ENCODE results near the gene NHLRC2. TPM values are rescaled to one million over a fixed set of nuclear protein-coding genes. Genes with fewer than 3 reads are reported as not detected.

Gene NHLRC2
- total and polyA plus RNA-seq, 2 of the 13 experiments (the other 11 are each of a cell fraction or from before 2014, with no cell fraction given): 7.6 to 12.7 TPM

DNA sequence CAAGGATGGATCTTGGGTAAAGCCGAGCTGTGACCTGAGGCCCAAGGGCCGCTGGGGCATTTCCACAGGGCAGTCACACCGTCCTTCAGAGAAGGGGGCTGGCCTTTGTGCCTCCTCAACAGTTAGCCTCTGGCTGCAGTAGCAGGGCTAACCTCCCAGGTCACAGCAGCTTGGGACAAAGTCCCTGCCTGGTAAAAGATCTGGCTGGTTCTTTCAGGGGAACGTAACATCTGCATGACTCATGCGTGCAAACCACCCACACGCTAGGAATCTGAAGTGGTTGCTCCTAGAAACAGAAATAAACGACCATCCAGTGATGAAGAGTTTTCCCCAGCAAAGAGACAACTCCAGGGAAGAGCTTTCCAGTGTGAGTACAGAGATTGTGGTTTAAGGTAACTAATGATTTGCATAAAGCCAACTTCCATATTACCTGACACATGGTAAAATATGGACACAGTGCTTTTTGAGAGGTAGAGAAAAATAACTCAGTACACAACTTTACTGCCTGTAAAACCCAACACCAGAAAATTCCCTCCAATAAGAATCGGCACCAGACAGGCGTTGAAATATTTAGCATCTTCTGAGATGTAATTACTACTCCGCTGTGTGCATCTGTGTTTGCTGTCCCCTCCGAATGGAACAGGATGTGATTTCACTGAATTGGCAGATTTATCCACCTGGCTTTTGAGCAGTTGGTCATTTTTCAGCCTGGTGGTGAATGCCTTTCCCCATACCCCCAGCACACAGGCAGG lies 104.3 kb downstream of the NHLRC2 start (continued):
- TF ChIP-seq, protein P1, sequence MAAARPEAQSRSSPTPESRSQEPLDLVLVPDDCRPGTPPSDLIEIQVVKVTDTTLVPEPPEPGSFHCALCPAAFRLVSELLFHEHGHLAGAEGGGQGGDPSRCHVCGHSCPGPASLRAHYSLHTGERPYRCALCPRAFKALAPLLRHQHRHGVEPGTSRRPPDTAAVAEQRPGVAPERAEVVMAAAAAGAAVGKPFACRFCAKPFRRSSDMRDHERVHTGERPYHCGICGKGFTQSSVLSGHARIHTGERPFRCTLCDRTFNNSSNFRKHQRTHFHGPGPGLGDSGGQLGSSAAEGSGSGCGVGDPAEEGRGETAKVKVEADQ (CRISPR knock-in tag; IDR thresholded peaks at IDR 0.05; ENCODE audit: borderline replicate concordance): no peak
- TF ChIP-seq, protein P2, sequence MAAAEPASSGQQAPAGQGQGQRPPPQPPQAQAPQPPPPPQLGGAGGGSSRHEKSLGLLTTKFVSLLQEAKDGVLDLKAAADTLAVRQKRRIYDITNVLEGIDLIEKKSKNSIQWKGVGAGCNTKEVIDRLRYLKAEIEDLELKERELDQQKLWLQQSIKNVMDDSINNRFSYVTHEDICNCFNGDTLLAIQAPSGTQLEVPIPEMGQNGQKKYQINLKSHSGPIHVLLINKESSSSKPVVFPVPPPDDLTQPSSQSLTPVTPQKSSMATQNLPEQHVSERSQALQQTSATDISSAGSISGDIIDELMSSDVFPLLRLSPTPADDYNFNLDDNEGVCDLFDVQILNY (CRISPR knock-in tag; conservative IDR thresholded peaks at IDR 0.05): no peak
- TF ChIP-seq CBX1 (IDR thresholded peaks at IDR 0.05; ENCODE audit: low read depth): no peak
- TF ChIP-seq ZFP36L1 (CRISPR knock-in tag; IDR thresholded peaks at IDR 0.05): no peak
- peak; percentile 80 for TF ChIP-seq JUN (CRISPR knock-in tag; IDR thresholded peaks at IDR 0.05)
- TF ChIP-seq GATAD1 (CRISPR knock-in tag; IDR thresholded peaks at IDR 0.05): peak; percentile 35; the same call in 1 of the 2 replicates
- TF ChIP-seq ZNF619 (CRISPR knock-in tag; IDR thresholded peaks at IDR 0.05): no peak
- no peak for TF ChIP-seq ZNF333 (CRISPR knock-in tag; IDR thresholded peaks at IDR 0.05; ENCODE audit: borderline replicate concordance)
- no peak for TF ChIP-seq HOXA7 (CRISPR knock-in tag; IDR thresholded peaks at IDR 0.05)
- TF ChIP-seq REL (CRISPR knock-in tag; conservative IDR thresholded peaks at IDR 0.05): no peak
- TF ChIP-seq KLF12 (CRISPR knock-in tag; IDR thresholded peaks at IDR 0.05; ENCODE audit: borderline replicate concordance): no peak
- TF ChIP-seq, protein P3, sequence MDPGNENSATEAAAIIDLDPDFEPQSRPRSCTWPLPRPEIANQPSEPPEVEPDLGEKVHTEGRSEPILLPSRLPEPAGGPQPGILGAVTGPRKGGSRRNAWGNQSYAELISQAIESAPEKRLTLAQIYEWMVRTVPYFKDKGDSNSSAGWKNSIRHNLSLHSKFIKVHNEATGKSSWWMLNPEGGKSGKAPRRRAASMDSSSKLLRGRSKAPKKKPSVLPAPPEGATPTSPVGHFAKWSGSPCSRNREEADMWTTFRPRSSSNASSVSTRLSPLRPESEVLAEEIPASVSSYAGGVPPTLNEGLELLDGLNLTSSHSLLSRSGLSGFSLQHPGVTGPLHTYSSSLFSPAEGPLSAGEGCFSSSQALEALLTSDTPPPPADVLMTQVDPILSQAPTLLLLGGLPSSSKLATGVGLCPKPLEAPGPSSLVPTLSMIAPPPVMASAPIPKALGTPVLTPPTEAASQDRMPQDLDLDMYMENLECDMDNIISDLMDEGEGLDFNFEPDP (CRISPR knock-in tag; conservative IDR thresholded peaks at IDR 0.05): no peak
- no peak for TF ChIP-seq MYNN (CRISPR knock-in tag; IDR thresholded peaks at IDR 0.05; ENCODE audit: low read depth)
- no peak for TF ChIP-seq ZNF484 (CRISPR knock-in tag; IDR thresholded peaks at IDR 0.05; ENCODE audit: borderline replicate concordance, low read depth)
- TF ChIP-seq, protein P4, sequence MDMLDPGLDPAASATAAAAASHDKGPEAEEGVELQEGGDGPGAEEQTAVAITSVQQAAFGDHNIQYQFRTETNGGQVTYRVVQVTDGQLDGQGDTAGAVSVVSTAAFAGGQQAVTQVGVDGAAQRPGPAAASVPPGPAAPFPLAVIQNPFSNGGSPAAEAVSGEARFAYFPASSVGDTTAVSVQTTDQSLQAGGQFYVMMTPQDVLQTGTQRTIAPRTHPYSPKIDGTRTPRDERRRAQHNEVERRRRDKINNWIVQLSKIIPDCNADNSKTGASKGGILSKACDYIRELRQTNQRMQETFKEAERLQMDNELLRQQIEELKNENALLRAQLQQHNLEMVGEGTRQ (IDR thresholded peaks at IDR 0.05; ENCODE audit: low read depth, low read length): no peak
- TF ChIP-seq, protein P4 (CRISPR knock-in tag; IDR thresholded peaks at IDR 0.05; ENCODE audit: borderline replicate concordance): no peak
- TF ChIP-seq, protein P5, sequence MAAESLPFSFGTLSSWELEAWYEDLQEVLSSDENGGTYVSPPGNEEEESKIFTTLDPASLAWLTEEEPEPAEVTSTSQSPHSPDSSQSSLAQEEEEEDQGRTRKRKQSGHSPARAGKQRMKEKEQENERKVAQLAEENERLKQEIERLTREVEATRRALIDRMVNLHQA (CRISPR knock-in tag; IDR thresholded peaks at IDR 0.05): no peak
- no peak for TF ChIP-seq HNRNPL (IDR thresholded peaks at IDR 0.05; ENCODE audit: low read depth, low read length)
- no peak for TF ChIP-seq FOXC1 (CRISPR knock-in tag; IDR thresholded peaks at IDR 0.05; ENCODE audit: borderline replicate concordance)
- TF ChIP-seq EP300 (IDR thresholded peaks at IDR 0.05; ENCODE audit: low read depth in 2 of 2, low read length in 2 of 2): 0 out of 4 replicates have a peak, but pooled peaks have one; percentile 10 to 20
- no peak for TF ChIP-seq EP300 (CRISPR knock-in tag; IDR thresholded peaks at IDR 0.05; ENCODE audit: borderline replicate concordance)
- TF ChIP-seq ZNF468 (CRISPR knock-in tag; IDR thresholded peaks at IDR 0.05): no peak
- TF ChIP-seq ATAD3A (CRISPR knock-in tag; IDR thresholded peaks at IDR 0.05): no peak
- TF ChIP-seq, protein P6, sequence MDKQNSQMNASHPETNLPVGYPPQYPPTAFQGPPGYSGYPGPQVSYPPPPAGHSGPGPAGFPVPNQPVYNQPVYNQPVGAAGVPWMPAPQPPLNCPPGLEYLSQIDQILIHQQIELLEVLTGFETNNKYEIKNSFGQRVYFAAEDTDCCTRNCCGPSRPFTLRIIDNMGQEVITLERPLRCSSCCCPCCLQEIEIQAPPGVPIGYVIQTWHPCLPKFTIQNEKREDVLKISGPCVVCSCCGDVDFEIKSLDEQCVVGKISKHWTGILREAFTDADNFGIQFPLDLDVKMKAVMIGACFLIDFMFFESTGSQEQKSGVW (CRISPR knock-in tag; IDR thresholded peaks at IDR 0.05; ENCODE audit: borderline replicate concordance): no peak
